OCI-LY7 (cell line): ENCODE measurements around the gene SMYD3.

ENCODE experiments used
- CTCF ChIP-seq: fragments of 200-600 bp; sonication (generic); conservative IDR thresholded peaks from 2 replicates; pipeline ENCODE4 v1.5.1; 2014; ENCODE audit warnings: mild to moderate bottlenecking, antibody characterized with exemption, low read length, moderate library complexity, mixed read lengths
- EZH2phosphoT487 ChIP-seq: fragments of 200-600 bp; sonication (generic); IDR thresholded peaks from 2 replicates; pipeline ENCODE4 v1.6.1; 2018; ENCODE audit warnings: low read depth, borderline replicate concordance, mild to moderate bottlenecking, mixed run types, antibody characterized with exemption, low read length, moderate library complexity, mixed read lengths

- TF ChIP-seq CTCF, result no peak
- no peak for TF ChIP-seq EZH2phosphoT487
Observed at GRCh38 chr1:246508897-246509688, 2.0 kb upstream of the SMYD3 start.
